ENCODE measurements around the gene MAP3K12.

Gene MAP3K12

GRCh38 chr12:53507603-53507885, 8.3 kb upstream of the MAP3K12 start:
- DNase-seq (ENCODE audit: low read depth) = no peak

GRCh38 chr12:53506881-53507602, 7.8 kb upstream of the MAP3K12 start, which contains the start of gene NPFF:
TSS of gene NPFF (minus strand) at chr12:53507484. CDS start at chr12:53507474, 10 bp downstream.
- no peak for DNase-seq (ENCODE audit: low read depth)

- DNase-seq (ENCODE audit: low read depth) = no peak
Measured at GRCh38 chr12:53506450-53506785, 7.2 kb upstream of the MAP3K12 start.

DNA sequence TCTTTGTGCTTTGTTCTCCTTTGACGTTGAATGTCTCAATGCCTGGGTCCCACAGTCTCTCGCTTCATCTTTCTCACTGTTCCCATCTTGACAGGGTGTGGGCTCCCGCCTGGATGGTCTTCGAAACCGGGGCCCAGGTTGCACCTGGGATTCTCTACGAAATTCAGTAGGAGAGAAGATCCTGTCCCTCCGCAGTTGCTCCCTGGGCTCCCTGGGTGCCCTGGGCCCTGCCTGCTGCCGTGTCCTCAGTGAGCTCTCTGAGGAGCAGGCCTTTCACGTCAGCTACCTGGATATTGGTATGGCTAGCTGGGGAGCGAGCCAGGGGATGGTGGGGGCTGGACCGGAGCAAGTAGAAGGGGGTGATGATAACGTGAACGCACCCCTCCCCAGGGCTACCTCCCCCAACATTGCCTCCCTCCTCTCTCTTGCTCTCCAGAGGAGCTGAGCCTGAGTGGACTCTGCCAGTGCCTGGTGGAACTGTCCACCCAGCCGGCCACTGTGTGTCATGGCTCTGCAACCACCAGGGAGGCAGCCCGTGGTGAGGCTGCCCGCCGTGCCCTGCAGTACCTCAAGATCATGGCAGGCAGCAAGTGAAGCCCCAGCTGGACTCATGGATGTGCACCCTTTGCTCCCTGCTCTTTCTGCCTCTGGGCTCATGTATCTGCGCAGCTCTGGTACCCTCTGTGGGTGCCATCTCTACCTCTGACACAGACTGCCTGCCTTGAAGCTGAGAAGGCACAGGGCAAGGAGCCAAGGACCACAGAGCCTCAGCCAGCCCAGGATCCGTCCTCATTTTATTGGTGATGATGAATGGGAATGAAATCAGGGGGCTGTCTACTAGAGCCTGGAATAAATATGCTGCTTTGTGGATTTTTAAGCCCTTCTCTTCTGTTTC, 6.5 kb upstream of the MAP3K12 start:
- no peak for DNase-seq (ENCODE audit: low read depth)

- DNase-seq (ENCODE audit: low read depth) = no peak
Measured at GRCh38 chr12:53505086-53505485, 5.8 kb upstream of the MAP3K12 start.

- DNase-seq (ENCODE audit: low read depth) = no peak
Measured at GRCh38 chr12:53504004-53504920, 5.0 kb upstream of the MAP3K12 start.

GRCh38 chr12:53502983-53503728, 3.9 kb upstream of the MAP3K12 start:
- no peak for DNase-seq (ENCODE audit: low read depth)

- DNase-seq (ENCODE audit: low read depth) = no peak
Measured at GRCh38 chr12:53502331-53502730, 3.1 kb upstream of the MAP3K12 start.

DNA sequence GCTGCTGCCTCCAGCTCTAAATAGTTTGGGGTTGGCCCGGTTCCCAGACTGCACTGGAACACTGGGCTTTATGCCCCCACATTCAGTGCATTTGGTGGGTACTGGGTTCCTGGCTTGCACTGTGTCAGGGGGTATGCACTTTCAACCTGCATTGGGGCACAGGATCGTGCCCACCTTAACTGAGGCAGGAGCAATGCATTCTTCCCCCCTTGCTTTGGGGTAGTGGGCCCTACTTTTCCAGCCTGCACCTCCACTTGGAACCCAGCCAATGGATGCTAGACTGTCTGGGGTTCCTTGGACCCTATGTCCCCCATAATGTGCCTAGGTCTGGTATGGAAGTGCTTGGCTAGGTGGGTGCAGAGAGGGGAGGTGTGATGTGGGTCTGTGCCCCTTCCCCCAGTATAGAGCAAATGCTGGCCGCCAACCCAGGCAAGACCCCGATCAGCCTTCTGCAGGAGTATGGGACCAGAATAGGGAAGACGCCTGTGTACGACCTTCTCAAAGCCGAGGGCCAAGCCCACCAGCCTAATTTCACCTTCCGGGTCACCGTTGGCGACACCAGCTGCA, 2.4 kb upstream of the MAP3K12 start:
- DNase-seq (ENCODE audit: low read depth) = no peak

GRCh38 chr12:53500776-53501614, 1.7 kb upstream of the MAP3K12 start, which contains the start of gene TARBP2:
TSS of gene TARBP2 (plus strand) at chr12:53501283. CDS start at chr12:53501409, 126 bp downstream.
- peak; percentile 97 for DNase-seq (ENCODE audit: low read depth)

- no peak for DNase-seq (ENCODE audit: low read depth)
Measured at GRCh38 chr12:53500142-53500775, 1.0 kb upstream of the MAP3K12 start.

- no peak for DNase-seq (ENCODE audit: low read depth)
Measured at GRCh38 chr12:53498235-53498630, 1.0 kb downstream of the MAP3K12 start.

DNA sequence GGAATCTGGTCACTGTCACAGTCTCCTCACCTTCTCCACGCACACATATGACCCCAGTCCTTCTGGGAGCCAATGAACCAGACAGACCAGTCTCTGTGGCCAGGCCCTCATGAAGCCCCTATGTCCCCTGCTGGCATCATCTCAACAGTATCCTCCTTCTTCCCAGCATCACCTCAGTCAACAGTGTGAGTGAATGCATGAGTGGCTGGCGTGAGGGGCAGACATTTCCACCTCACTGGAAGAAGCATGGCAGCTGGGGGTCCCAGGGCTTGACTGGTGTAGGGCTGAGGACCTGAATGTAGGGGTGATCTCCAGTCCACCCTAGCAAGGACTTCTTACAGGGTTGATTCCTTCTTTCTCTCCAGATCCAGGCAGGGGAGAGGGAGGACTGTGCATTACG, 1.8 kb downstream of the MAP3K12 start:
- no peak for DNase-seq (ENCODE audit: low read depth)

- DNase-seq (ENCODE audit: low read depth) = no peak
Measured at GRCh38 chr12:53496752-53497032, 2.6 kb downstream of the MAP3K12 start.

DNA sequence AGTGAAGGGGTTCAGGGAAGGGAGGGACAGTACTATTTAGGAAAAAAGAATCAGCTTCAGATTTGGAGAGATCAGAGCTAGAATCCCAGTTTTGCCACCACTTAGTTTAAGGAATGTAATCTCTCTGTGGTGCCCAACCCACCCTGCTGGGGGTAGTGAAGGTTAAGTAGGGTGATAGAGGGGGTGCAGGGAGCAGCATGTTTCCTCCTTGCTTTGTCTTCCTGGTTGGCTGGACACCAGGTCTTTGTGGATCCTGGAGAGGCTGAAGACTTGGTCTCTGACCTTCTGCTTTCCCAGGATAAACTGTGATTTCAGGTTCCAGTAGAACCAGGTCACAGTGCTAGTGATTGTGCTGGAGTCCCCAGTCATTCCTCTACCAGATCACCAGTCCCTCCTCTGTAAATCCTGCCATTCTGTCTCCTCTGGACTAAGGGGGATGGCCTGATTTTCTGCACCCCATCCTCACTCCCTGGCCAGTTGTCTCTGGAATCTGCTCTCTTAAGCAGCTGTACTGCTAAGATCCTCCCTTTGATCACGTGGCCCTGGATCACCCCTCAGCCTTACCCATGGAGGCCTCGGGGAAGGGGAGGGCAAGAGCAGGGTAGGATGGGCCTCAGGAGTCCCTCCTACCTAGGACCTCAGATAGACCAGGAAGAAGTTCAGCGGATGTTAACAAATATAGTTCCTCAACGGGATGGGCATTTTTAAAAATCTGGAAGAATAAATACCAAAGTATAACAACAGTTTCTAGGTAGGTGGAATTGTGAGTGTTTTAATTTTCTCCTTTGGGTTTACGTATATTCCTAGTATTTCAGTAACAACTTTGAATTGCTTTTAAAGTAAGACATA, 3.1 kb downstream of the MAP3K12 start:
- DNase-seq (ENCODE audit: low read depth) = no peak

DNA sequence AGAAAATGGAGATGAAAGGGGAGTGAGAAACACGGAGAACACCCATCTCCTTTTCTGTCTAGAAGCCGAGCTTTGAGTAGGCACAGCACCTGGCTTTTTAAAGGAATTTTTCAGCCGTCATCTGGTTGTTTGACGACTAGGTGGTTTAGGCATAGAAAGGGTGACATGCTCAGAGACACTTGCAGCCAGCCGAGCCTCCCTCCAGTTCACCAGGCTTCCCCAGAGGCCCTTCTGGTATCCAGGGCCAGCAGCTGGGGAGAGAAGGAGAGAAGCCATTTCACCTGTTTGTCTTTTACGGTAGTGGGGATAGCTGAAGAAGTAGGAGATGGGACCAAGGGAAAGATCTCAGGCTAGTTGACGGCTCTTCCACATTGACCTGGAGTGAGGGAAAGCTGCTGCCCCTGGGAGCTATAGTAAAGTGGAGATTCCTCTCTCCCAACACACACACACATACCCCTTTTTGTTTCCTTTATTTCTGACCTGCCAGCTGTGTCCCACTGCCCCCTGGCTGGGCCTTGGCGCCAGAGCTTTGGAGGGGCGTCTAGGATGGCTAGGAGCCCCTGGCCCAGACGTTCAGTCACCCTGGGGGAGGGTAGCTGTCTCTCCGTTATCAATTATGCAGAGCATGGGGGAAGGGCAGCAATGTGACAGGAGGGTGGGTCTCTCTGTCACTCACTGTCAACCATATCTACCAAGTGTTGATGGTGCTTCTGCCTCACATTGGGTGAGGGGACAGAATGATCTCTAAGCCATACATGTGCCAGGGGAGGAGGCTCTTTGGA, 5.5 kb downstream of the MAP3K12 start:
- DNase-seq (ENCODE audit: low read depth) = no peak

DNA sequence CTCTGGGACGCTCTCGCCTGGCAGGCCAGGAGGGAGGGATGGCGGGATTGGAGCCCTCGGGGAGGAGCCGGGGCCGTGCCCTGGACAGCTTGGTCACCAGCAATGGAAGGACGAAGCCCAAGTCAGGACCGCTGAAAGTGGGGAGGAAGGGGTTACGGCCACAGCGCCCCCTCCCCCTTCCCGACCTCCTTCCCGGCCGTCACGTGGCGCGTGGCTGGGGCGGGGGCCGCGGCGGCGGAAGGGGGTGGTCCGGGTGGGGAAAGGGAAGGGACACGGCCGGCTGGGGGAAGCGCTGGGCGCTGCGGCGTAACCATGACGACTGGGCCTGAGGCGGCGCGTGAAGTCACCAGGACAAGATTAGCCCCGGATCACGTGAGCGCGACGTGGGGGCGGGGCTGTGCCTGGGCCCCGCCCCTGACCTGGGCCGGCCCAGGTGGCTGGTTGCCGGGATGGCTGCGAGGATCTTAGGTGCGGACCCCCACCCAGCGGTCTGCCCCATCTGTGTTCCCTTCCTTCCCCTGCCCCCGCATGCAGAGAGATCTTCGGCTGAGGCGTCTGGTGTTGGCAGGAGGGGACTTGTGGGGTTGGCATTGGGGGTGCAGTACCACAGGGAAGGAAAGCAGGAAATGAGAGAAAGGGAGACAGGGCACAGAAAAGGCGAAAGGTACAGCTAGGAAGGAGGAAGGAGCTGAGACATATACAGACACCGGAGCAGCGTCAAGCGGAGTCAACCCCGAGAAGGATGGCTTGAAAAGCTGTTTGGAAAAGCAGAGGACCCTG, 6.2 kb downstream of the MAP3K12 start:
- DNase-seq (ENCODE audit: low read depth) = peak; percentile 80
